Mucosa of stomach (tissue), 1 donor: ENCODE data around the gene WASHC3.
"Not testable (repeated sequence)": the region's sequence is repeated elsewhere in the genome, so short reads cannot be mapped to it uniquely, and the experiment has no call there.

Experiments used
- H3K27me3 ChIP-seq: one replicate; pipeline ENCODE4 v1.7.0; 2013; ENCODE audit warnings: mild to moderate bottlenecking, low read length; ENCODE audit not compliant: control insufficient read depth, insufficient read depth
- H3K36me3 ChIP-seq: one replicate; pipeline ENCODE4 v1.7.0; 2013; ENCODE audit warnings: low read length; ENCODE audit not compliant: control insufficient read depth, insufficient read depth
- H3K4me1 ChIP-seq: one replicate; pipeline ENCODE4 v1.7.0; 2013; ENCODE audit warnings: mild to moderate bottlenecking, low read length; ENCODE audit not compliant: control insufficient read depth, insufficient read depth
- H3K4me3 ChIP-seq: one replicate; pipeline ENCODE4 v1.7.0; 2013; ENCODE audit warnings: low read length
- H3K9ac ChIP-seq: one replicate; pipeline ENCODE4 v1.7.0; 2013; ENCODE audit warnings: mild to moderate bottlenecking, low read length, moderate library complexity
- H3K9me3 ChIP-seq: one replicate; pipeline ENCODE4 v1.7.0; 2013; ENCODE audit warnings: mild to moderate bottlenecking, low read length, moderate library complexity; ENCODE audit not compliant: control insufficient read depth
- donor health status: Pancreatic carcinoma.

Gene WASHC3

DNA sequence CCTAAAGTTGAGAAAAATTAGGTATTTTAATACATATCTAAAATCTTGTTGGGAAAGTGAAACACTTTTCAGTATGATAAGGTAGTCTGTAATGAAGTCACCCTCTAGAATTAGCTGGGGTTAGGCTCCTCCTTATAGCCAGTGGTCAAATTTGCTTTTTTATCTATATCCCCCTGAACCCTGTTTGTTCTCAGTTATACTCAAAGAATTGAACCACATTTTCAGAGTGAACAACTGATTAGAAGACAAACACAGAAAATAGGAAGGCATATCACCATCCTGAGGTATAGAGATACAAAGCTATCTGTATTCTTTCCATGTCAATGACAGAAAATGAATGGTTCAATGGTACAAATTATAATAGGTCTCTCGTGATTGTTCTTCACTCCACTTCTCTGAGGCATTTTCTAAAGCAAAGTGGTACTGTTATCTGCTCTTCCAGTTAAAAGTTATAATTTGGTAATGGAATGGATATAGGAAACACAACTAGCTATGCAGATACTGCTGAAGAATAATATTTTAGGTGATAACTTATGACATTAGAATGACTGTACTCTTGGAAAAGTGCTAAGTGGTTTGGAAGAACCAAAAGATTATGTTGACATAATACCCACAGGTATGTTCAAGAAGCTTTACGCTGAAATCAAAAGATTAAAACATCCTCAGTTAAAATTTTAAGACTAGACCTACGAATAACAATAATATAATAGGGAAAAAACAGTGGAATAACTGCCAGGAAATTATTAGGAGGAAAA is 27.6 kb downstream of the WASHC3 start:
- Histone ChIP-seq H3K27me3 (no peaks in the 10 kb centered on the region), H3K4me3 (no peak overlapping the region), H3K36me3 (no peaks in the 10 kb centered on the region), H3K9ac (no peak overlapping the region), H3K9me3 (no peaks in the 10 kb centered on the region), H3K4me1 (no peaks in the 10 kb centered on the region)

DNA sequence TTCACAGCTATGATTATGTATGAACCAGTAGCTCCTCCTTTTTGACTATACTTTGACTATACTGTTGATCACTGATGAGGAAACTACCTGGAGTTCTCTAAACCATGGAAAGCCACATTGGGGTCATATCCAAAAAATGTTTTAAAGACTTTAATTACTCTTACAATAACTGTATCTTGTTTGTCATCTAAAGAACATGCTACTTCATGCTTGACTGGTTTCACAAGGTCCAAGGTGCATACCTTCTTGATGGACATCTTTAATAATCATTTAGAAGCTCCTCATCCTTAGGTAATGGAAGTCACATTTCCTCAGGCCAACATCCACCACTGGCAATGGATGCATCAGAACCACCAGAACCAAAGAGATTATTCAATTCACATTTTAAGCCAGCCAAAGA is 29.9 kb downstream of the WASHC3 start:
- Histone ChIP-seq H3K36me3 (no peaks in the 10 kb centered on the region), H3K4me1 (no peaks in the 10 kb centered on the region), H3K9me3 (no peaks in the 10 kb centered on the region), H3K27me3 (no peaks in the 10 kb centered on the region), H3K4me3 (no peak overlapping the region), H3K9ac (no peak overlapping the region)

- H3K4me1 ChIP-seq, result no peaks in the 10 kb centered on the region
- H3K27me3 ChIP-seq, result no peaks in the 10 kb centered on the region
- H3K4me3 ChIP-seq, result no peak overlapping the region
- H3K9ac ChIP-seq, result no peak overlapping the region
- no peaks in the 10 kb centered on the region for H3K9me3 ChIP-seq
- H3K36me3 ChIP-seq, result no peaks in the 10 kb centered on the region
Observed at GRCh38 chr12:102029141-102029540, 32.6 kb downstream of the WASHC3 start.

- H3K9me3 ChIP-seq, result no peaks in the 10 kb centered on the region
- no peaks in the 10 kb centered on the region for H3K4me1 ChIP-seq
- no peak overlapping the region for H3K4me3 ChIP-seq
- H3K36me3 ChIP-seq, result no peaks in the 10 kb centered on the region
- H3K9ac ChIP-seq, result no peak overlapping the region
- no peaks in the 10 kb centered on the region for H3K27me3 ChIP-seq
Observed at GRCh38 chr12:102026728-102027127, 35.1 kb downstream of the WASHC3 start.

GRCh38 chr12:102024765-102025164 is 37.0 kb downstream of the WASHC3 start:
- no peak overlapping the region for H3K9ac ChIP-seq
- H3K4me1 ChIP-seq, result no peaks in the 10 kb centered on the region
- H3K36me3 ChIP-seq, result no peaks in the 10 kb centered on the region
- H3K9me3 ChIP-seq, result no peaks in the 10 kb centered on the region
- no peak overlapping the region for H3K4me3 ChIP-seq
- no peaks in the 10 kb centered on the region for H3K27me3 ChIP-seq

DNA sequence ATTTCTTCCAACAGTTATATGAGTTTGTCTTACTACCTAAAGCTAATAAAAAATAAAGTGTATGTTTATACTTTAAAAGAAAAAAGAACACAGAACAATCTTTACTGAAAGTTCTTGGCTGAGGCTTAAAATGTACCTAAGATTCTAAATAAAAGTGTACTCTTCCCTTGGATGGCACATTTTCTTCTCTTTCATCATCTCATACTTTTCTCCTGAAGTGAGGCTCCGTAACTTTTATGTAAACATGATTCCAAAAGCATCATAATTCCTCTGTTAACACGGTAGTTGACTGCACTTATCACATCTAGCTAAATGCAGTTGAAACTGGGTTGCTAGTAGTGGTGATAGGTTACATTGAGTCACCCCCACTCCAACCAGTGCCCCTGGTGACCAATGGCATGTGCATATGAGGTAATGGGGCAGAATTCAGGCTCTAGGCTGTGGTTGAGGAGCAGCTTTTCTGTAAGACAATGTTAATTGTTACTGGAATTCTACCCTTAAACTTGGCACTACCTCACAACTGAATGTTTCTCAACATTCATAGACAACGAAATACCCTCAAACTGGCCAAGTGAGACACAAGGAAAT is 38.4 kb downstream of the WASHC3 start:
- Histone ChIP-seq H3K4me3 (no peak overlapping the region), H3K36me3 (no peaks in the 10 kb centered on the region), H3K9me3 (no peaks in the 10 kb centered on the region), H3K4me1 (no peaks in the 10 kb centered on the region), H3K9ac (no peak overlapping the region), H3K27me3 (no peaks in the 10 kb centered on the region)

- Histone ChIP-seq H3K27me3 (no peaks in the 10 kb centered on the region), H3K4me3 (no peak overlapping the region), H3K4me1 (no peaks in the 10 kb centered on the region), H3K36me3 (no peaks in the 10 kb centered on the region), H3K9me3 (no peaks in the 10 kb centered on the region), H3K9ac (no peak overlapping the region)
Observed at GRCh38 chr12:102022286-102022685, 39.5 kb downstream of the WASHC3 start.

DNA sequence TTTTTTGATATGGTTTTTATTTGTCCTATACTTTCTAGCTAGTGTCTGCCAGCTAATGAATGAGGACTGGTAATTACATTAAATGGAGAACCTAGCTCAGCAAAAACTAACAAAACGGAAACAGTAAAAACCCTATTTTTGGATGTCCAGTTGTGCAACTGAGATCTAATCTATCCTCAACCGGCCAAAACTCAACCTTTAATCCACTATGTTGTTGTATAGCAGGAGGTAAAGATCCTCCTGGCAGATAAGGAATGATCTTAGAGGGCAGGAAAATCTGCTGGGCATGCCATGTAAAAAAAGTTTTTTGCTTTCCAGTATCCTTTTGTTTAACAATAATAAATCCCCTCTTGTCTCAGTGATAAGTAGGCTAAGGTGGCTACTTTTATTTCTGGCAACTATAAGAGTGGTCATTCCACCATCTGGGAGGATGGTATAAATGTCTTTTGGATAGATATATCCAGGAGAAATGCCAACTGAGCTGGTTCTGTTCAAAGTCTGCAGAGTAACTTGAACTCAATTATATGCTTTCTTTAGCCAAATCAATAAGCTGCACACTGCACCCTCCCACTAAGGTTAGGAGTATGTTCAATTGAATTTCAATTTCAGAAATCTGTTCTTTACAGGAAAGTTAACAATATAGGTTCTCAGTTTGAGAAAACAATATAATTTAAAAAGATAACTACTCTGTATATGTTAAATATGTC is 40.1 kb downstream of the WASHC3 start:
- Histone ChIP-seq H3K4me3 (no peak overlapping the region), H3K9me3 (no peaks in the 10 kb centered on the region), H3K9ac (no peak overlapping the region), H3K27me3 (no peaks in the 10 kb centered on the region), H3K36me3 (no peaks in the 10 kb centered on the region), H3K4me1 (no peaks in the 10 kb centered on the region)

- not testable (repeated sequence) for H3K4me1 ChIP-seq, H3K36me3 ChIP-seq, H3K4me3 ChIP-seq, H3K9ac ChIP-seq, H3K9me3 ChIP-seq, H3K27me3 ChIP-seq
Observed at GRCh38 chr12:102018607-102019006, 43.2 kb downstream of the WASHC3 start.

- Histone ChIP-seq H3K36me3 (no peaks in the 10 kb centered on the region), H3K9ac (no peak overlapping the region), H3K27me3 (no peaks in the 10 kb centered on the region), H3K9me3 (no peaks in the 10 kb centered on the region), H3K4me1 (no peaks in the 10 kb centered on the region), H3K4me3 (no peak overlapping the region)
Observed at GRCh38 chr12:102016472-102016871, 45.3 kb downstream of the WASHC3 start.

DNA sequence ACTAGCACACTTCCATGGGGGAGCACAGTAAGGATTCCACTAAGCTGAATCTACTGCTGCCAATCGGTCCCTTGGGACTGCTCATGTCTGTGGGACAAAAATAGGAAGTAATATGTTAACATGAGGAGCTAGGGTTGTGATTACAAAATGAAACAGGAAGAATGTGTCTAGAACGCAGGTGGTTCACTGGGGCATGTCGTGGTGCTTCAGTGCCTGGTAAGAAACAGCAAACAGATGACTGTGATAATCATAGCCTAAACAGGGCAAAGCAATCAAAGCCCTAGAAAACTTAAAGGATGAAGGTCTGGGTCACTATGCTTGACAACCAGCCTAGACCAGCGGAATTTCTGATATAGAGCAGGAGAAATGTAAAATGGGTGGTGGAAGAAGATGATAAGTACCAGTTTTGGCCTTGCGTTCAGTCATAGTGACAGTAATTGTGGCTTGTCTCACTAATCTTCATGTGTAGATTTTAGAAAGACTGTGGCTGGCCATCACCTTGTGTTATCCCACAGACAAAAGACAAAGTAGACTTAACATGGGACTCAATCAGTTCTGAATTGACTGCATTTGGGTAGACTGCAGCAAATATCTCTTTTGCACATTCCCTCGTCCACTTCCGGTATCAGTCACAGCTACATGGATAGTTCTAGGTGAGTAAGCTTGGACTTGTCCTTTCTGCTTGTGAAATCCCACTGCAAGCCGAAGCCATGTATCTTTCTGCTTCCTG is 51.4 kb downstream of the WASHC3 start:
- no peaks in the 10 kb centered on the region for H3K27me3 ChIP-seq
- no peak overlapping the region for H3K9ac ChIP-seq
- H3K36me3 ChIP-seq, result no peaks in the 10 kb centered on the region
- no peak overlapping the region for H3K4me3 ChIP-seq
- H3K4me1 ChIP-seq, result no peaks in the 10 kb centered on the region
- H3K9me3 ChIP-seq, result no peaks in the 10 kb centered on the region

- Histone ChIP-seq H3K4me1 (no peaks in the 10 kb centered on the region), H3K27me3 (no peaks in the 10 kb centered on the region), H3K4me3 (no peak overlapping the region), H3K36me3 (no peaks in the 10 kb centered on the region), H3K9ac (no peak overlapping the region), H3K9me3 (no peaks in the 10 kb centered on the region)
Observed at GRCh38 chr12:102009796-102010195, 52.0 kb downstream of the WASHC3 start.
